Measurements from ENCODE around the gene MAPK4.
"Not testable (repeated sequence)": the region's sequence is repeated elsewhere in the genome, so short reads cannot be mapped to it uniquely, and the experiment has no call there.

The MAPK4 gene

GRCh38 chr18:50594012-50594411, 34.1 kb downstream of the MAPK4 start:
- in situ Hi-C loops (cut with HindIII; ENCODE audit: low sequenced_read_pairs): no loop called here
- DNase-seq (ENCODE audit: low read depth, low spot score): no peak
- no peak for TF ChIP-seq CTCF (IDR thresholded peaks at IDR 0.05; ENCODE audit: low read depth, low read length)
- H3K4me3 ChIP-seq (ENCODE audit: low read depth, low read length): no peak overlapping the region

- in situ Hi-C loops (cut with HindIII; ENCODE audit: low sequenced_read_pairs): no loop called here
- no peak for TF ChIP-seq CTCF (IDR thresholded peaks at IDR 0.05; ENCODE audit: low read depth, low read length)
- no peak for DNase-seq (ENCODE audit: low read depth, low spot score)
- H3K4me3 ChIP-seq (ENCODE audit: low read depth, low read length): no peak overlapping the region
Measured at GRCh38 chr18:50594942-50595341, 35.1 kb downstream of the MAPK4 start.

GRCh38 chr18:50602466-50602865, 42.6 kb downstream of the MAPK4 start:
- TF ChIP-seq CTCF (IDR thresholded peaks at IDR 0.05; ENCODE audit: low read depth, low read length): no peak
- in situ Hi-C loops (cut with HindIII; ENCODE audit: low sequenced_read_pairs): no loop called here
- no peak for DNase-seq (ENCODE audit: low read depth, low spot score)
- H3K4me3 ChIP-seq (ENCODE audit: low read depth, low read length): no peak overlapping the region

GRCh38 chr18:50606609-50607008, 46.7 kb downstream of the MAPK4 start:
- no peak for TF ChIP-seq CTCF (IDR thresholded peaks at IDR 0.05; ENCODE audit: low read depth, low read length)
- DNase-seq (ENCODE audit: low read depth, low spot score): no peak
- in situ Hi-C loops (cut with HindIII; ENCODE audit: low sequenced_read_pairs): no loop called here
- H3K4me3 ChIP-seq (ENCODE audit: low read depth, low read length): no peak overlapping the region

GRCh38 chr18:50607378-50607926, 47.6 kb downstream of the MAPK4 start:
- no peak overlapping the region for H3K4me3 ChIP-seq (ENCODE audit: low read depth, low read length)
- in situ Hi-C loops (cut with HindIII; ENCODE audit: low sequenced_read_pairs): no loop called here
- DNase-seq (ENCODE audit: low read depth, low spot score): no peak
- no peak for TF ChIP-seq CTCF (IDR thresholded peaks at IDR 0.05; ENCODE audit: low read depth, low read length)

GRCh38 chr18:50609171-50609570, 49.3 kb downstream of the MAPK4 start:
- DNase-seq (ENCODE audit: low read depth, low spot score); H3K4me3 ChIP-seq (ENCODE audit: low read depth, low read length); in situ Hi-C loops (cut with HindIII; ENCODE audit: low sequenced_read_pairs): not testable (repeated sequence)

GRCh38 chr18:50610349-50610748, 50.5 kb downstream of the MAPK4 start:
- DNase-seq (ENCODE audit: low read depth, low spot score): no peak
- no peak for TF ChIP-seq CTCF (IDR thresholded peaks at IDR 0.05; ENCODE audit: low read depth, low read length)
- no peak overlapping the region for H3K4me3 ChIP-seq (ENCODE audit: low read depth, low read length)
- in situ Hi-C loops (cut with HindIII; ENCODE audit: low sequenced_read_pairs): no loop called here
